ENCODE results near the gene OR6B2.
A peak's percentile ranks its signal among the peaks of the same experiment; 100 is the strongest.
"Not testable (repeated sequence)": the region's sequence is repeated elsewhere in the genome, so short reads cannot be mapped to it uniquely, and the experiment has no call there.

Gene OR6B2

DNA sequence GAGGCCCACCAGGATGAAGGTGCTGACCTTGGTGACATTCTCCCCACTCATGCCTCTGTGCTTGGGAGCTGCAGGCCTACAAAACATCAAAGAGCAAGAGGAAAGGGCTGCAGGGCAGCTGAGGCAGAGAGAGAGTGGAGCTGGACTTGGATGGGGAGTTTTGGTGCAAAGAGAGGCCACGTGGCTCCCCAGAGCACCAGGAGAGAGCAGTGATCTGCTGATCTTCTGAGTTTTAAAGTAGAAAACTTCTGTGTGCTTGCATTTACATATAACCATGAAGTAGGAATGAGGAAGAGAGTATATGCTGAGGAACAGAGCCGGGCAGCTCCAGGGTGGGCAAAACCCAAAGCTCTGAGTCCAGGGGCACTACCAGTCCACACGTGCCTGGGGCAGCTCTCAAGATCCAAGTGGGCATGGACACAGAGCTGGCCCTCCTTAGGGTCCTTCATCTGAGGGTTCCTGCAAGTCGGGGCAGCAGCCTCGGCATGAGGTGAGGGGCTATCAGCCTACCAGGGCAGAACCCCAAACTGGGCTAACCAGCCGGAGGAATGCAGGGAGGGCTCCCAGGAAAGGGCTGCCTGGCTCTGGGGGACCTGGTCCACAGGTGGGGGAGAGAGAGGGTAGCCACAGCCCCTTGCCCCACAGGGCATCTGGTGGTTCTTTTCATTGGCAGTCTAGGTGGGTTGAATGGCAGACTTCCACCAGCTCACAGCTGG, at the start of gene OR6B2:
OR6B2 (minus strand) TSS at position 51 of the 716 bp plus-strand sequence; CDS start at position 51, 0 bp downstream.
- DNase-seq, result no peak

DNA sequence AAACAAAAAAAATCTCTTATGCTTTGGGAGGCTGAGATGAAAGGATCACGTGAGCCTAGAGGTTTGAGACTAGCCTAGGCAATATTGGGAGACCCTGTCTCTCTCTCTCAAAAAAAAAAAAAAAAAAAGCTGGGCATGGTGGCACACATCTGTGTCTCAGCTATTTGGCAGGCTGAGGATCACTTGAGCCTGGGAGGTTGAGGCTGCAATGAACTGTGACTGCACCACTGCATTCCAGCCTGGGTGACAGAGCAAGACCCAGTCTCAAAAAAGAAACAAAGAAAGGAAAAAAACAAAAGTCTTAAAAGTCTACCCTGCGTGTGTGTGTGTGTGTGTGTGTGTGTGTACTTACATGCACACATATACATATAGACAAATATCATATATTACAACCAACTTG, 48.4 kb upstream of the OR6B2 start:
- DNase-seq, result no peak

DNA sequence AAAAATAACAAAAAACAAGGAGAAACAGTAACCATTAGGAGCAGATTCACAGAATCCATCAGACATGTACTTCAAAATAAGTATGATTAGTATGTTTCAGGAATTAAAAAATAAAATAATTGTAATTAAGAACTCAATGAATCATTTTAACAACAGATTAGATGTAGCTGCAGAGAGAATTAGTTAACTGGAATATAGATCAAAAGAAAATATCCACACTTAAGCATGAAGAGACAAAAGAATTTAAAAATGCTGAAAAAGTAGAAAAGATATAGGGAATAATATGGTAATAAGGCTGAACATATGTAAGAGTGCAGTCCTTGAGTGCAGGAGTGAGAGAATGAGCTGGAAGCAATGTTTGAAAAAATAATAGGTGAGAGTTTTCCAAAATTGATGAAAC, 47.2 kb upstream of the OR6B2 start:
- DNase-seq, result no peak

DNA sequence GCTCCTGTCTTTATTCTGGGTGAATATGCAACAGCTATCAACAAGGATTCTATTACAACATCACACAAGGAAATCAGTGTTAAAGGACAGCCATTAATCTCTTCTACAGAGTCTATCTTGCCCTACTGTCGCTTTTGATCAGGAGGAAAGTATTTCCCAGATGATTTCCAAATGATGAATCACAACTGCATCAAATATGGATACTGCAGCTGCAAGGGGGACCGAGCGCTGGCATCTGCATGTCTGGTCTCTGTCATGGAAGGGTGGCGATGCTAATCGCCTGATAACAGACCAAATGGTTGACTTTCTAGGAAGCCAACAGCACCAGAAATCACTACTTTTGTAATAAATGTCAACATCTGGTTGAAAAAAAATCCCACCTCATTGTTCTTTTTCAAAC, 44.3 kb upstream of the OR6B2 start:
- DNase-seq, result no peak

DNA sequence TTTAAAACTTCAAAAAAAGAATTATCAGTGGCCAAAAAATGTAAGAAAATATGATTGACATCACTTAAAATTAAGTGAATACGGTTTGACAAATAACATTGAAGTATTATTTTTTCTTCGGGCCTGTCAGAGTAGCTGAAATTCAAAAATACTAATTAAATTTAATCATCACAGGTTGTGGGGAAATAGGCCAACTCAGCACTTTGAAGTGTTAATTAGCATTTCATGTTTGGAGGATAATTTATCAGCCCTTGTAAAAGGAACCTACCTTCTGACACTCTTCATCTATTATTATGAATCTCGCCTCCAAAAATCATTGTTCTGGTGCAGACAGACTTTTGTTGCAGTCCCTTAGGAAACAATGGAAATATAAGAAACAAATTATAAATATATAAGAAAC, 40.7 kb upstream of the OR6B2 start:
- no peak for DNase-seq

DNA sequence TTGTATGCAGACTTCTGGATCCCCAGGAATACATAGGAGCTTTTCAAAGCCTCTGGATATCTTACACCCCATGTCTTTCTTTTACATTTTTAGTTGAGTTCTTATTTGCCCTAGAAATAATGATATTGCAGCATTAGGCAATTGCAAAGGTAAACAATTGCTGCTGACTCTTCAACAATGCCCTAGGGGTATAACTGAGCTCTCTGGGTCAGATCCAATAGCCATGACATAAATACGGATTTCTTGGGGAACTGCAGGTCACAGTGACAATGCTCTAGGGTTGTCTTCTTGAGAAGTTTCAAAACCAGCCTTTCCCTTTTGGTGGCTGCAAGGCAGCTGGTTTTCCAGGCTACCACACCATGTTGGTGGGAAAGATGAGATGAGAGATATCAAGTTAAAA, 39.6 kb upstream of the OR6B2 start:
- no peak for DNase-seq

DNA sequence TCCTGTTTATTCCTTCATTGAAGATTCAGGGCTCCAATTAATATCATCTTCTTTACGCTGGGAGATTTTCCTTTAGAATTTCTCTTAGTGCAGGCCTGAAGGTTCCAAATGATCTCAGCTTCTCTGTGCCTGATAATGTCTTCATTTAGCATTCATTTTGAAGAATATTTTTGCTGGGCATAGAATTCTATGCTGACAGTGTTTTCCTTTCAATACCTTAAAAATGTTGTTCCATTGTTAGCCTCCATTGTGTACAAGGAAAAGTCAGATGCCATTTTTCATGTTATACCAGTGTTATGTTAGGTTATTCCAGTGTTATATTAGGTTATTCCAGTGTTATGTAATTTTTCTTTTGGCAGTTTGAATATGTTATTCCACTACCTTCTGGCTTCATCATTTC, 38.0 kb upstream of the OR6B2 start:
- no peak for DNase-seq

DNA sequence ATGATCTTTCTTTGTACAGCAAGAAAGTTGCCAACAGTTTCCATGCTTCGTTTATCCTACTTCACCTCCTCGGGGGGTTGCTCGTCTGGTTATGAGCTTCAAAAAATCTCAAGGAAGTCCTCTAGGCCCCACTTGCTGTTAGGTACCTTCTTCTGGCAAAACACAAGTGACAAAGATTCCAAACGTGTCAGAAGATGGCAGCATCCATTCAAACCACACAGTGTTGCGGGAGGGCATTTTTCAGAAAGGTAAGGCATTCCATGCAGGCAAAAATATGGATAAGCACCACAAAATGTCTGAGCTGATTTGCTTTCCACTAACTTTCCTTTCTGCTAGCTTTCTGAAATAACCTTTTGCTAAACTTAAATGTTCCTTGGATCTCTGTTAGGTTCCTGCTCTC, 36.3 kb upstream of the OR6B2 start:
- DNase-seq, result no peak

DNA sequence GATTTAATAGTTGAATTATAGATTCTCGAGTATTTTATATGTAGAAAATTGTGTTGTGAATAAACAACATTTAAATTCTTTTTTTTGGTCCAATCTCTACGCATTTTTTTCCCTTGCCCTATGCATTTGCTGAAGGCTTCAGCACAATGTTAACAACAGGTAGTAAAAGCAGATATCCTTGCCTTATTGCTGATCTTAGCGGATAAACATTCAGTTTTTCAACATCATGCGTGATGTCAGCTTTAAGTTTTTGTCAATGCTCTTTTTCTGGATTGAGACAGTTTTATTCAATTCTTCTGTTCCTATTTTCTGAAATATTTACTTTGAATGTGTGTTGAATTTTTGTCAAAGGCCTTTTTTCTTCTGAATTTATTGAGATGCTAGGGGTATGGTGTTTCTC, 34.7 kb upstream of the OR6B2 start:
- no peak for DNase-seq

DNA sequence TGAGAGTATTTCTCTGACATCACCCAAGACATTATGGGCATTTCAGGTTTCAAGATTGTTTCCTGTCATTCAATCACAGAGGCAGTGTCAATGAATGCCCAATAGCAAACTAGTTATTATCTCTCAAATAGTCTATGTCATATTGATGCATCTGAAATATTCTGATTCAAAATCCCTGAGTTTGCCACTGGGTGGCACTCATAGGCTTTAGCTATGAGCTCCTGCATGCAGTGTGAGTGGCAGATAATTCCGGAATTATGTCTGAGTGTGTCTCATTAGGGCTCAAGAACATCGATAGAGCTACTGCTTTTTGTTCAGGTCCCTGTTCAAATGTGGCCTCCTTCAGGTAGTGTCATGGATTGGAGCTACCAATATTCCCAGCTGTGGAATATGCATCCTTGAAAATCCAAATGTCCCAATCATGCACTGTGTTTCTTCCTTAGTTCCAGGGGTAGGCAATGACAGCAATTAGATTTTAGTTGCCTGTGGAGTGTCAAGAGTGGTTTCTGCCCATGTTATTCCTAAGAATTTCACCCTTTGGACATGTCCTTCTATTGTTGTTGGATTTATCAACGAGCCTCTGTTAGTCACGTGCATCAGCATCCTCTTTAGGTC, 30.9 kb upstream of the OR6B2 start:
- peak; percentile 58 for DNase-seq

DNA sequence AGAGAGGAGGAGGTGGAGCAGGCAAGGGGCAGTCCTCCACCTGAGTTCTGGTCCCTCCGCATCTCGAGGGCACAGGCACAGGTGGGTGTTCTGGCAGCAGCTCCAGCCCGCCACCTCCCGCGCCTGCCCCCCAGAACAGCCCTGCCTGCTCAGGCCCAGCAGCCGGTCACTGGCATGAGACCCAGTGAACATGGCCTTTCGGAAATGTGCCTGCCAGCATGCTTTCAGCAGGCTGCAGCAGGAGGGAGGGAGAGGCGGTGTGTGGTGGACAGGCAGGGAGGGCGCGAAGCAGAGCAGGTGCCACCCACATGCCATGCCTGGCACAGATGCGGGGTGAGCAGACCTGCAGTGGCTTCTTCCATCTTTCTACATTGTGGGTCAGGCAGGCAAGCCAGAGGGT, 26.4 kb upstream of the OR6B2 start:
- DNase-seq, result no peak

DNA sequence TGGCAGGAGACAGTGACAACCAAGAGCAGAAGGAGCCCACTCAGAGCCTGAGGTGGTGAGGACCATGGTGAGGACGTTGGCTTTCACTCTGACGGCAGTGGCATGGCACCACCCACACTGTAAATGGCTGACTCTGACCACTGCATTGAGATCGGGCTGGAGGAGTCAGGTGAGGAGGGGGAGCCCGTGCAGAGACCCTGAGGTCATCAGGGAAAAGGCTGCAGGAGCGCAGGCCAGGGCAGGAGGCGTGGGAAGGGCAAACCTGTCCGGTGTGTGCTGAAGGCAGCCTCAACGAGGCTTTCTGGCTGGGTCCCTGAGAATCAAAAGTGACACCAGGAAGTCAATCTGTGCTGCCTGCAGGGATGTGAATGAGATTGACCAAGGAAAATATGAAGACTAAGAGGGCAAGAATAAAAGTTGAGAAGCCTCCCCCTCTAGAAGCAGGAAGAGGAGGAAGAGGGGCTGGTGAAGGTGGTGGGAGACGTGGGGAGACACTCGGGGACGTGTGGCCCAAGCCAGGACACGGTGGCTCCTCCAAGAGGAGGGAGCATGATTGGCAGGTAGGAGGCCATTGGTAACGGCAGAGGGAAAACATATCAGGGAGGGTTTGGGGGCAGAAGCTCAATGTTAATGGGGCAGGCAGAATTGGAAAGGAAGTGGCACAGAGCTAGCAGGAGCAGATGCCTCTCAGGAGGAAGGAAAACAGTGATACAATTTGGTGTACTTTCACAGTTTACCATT, 25.1 kb upstream of the OR6B2 start:
- DNase-seq, result no peak

DNA sequence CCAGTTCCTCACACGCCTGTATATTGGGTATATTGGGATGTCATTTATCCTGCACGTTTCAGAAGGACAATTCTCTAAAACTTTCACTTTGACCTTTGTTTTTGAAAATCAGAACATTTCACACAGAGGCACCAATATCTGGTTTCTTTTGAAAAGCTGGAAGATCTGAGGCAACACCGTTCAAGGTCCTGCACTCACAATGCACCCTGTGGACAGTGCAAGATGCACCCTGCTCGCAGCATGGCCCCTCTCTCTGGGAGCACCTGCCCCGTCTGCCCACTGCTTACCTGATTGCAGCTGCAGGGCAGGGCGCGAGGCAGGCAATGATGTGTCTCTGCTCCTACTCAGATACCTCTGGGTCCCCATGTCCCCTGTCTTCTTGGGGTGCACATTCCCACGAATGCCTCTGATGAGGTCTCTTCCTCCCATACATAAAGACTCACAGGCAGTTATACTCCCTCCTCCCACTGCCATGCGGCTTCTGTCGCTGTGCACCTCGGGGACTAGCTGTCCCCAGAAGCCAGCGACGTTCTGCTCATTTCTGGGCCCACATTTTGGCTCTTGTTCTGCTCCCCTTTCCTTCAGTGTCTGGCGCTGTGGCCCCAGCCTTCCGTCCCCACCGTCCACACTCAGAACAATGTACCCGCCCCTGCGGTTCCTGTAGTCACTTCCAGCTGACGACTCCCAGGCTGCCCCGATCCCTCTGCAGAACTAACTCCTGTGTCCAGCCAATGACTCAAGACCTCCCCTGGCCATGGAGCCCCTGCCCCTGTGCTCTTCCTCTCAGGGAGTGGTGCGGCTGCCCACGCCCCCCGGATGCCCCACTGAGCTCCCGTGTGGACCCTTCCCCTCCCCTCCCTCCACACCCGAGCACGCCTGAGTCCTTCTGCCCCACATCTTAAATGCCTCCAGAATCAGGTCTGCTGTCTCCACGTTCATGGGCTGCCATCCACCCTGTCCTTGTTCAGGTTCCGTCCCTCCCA, 23.2 kb upstream of the OR6B2 start, which contains the start of gene OR6B3:
OR6B3 (minus strand) TSS at position 349 of the 983 bp plus-strand sequence.
- no peak for DNase-seq

DNA sequence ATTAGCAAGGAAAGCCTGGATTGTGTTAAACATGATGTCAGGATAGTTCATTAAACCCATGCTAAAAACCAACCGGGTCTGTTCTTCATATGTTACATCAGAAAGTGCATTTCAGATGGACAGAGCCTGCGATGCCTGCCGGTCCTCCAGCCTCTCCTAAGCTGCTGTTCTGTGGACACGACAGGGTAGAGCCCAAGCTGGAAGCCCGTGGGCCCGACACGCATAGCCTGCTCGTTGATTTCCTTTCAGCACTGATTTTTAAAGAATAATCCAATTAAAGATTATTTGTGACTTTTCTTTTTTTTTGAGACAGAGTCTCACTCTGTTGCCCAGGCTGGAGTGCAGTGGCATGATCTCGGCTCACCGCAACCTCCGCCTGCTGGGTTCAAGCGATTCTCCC, 22.3 kb upstream of the OR6B2 start:
- DNase-seq, result no peak

DNA sequence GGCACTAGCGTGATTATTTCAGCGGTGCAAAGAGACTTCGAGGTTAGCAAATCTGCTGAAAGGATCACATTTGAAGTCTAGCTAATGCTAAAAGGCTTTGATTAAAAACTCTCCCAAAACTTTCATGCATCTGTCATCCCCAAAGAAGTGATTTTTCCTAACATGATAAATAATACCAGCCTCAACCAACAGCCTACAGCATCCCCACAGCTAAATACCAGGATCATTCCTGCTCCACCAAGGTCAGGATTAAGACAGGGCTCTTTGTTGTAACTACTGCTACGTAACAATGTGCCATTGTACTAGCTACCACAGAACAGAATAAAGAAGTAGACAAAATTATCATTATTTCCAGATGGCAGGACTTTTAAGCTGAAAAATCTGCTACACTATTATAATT, 21.5 kb upstream of the OR6B2 start:
- DNase-seq, result no peak

DNA sequence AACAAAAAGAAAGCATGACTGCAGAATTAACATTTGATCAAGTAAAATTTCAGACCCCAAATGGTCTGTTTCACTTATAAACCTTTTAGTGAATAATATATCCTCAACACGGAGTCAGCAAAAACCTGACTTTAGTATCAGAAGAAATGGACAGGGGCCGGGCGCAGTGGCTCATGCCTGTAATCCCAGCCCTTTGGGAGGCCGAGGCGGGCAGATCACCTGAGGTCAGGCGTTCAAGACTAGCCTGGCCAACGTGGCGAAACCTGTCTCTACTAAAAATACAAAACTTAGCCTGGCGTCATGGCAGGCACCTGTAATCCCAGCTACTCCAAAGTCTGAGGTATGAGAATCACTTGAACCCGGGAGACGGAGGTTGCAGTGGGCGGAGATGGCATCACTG, 20.0 kb upstream of the OR6B2 start:
- no peak for DNase-seq

DNA sequence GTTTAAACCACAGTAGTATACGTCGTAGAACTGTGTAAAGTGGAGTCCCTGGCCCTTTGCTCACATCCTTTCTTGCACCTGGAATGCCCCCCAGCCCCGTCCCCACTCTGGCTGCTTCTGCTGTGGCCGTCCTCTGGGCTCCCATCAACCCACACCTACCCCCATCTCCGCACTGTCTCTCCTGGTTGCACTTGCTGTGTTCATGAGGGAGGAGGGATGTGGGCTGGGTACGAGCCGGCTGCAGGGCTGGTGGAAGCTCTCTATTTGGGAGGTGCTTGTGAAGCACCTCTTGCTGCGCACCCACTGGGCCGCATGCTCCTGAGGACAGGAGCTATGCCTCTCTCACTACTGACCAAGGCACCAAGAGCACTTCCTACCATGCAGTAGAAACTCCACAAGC, 18.0 kb upstream of the OR6B2 start:
- DNase-seq, result no peak

DNA sequence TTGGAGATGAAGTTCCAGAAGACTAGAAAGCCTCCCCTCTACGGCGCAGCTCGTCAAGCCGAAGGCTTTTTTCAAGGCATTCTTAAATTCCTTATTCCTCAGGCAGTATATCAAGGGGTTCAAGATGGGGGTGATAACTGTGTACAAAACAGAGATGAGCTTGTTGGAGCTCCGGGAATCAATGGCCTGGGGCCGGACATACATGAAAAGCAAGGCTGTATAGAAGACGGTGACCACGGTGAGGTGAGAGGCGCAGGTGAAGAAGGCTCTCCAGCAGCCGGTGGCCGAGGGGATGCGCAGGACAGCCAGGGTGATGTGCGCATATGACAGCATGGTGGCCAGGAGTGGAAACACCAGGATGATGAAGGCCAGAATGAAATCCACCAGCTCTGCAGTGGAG, 14.9 kb upstream of the OR6B2 start:
- DNase-seq, result no peak

DNA sequence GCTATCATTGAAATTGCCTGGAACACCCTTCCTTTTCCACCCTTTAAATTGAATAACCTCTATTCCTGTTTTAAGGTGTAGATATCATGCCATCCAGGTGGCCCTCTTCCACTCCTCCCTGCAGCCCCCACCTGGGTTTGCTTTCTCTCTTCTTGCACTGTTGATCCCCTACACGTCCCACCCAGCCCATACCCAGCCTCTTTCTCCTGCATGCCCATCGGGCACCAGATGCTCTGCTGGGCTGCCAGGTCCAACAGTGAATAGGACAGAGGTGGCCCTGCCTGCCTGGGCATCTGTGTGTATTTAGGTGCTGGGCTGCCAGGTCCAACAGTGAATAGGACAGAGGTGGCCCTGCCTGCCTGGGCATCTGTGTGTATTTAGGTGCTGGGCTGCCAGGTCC, 13.9 kb upstream of the OR6B2 start:
- not testable (repeated sequence) for DNase-seq

DNA sequence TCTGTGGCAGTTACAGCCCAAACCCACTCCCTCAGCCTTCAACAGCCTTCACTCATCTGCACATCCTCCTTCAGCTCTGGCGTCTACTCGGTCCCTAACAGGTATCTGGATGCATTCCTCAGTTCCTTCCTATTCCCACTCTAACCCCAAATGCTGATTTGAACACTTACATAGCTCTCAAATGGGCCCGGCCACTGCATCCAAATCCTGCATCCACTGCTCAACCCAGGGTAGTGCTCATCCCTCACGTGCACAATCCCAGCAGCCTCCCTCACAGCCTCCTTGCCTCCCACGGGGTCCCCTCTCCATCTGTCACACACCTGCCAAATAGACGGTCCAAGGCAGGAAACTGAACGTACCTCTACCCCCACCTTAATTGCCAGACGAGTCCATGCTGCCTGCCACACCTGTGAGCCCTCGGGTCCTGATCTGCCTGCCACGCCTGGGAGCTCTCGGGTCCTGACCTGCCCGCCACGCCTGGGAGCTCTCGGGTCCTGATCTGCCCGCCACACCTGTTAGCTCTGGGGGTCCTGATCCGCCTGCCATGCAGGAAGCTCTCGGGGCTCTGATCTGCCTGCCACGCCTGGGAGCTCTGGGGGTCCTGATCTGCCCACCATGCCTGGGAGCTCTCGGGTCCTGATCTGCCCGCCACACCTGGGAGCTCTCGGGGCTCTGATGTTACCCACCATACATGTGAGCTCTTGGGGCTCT, 13.2 kb upstream of the OR6B2 start:
- DNase-seq, result no peak

DNA sequence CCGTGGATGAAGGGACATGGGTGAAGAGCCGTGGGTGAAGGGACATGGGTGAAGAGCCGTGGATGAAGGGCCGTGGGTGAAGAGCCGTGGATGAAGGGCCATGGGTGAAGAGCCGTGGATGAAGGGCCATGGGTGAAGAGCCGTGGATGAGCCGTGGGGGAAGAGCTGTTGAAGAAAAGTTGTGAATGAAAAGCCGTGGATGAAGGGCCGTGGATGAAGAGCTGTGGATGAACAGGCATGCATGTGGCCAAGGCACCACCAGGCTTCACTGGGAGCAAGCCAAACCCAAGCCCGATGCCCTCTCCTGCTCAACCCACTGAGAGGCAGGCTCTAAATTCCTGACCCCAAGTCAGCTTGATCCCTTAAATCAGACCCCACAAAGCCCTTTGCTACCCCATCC, 12.5 kb upstream of the OR6B2 start:
- no peak for DNase-seq

DNA sequence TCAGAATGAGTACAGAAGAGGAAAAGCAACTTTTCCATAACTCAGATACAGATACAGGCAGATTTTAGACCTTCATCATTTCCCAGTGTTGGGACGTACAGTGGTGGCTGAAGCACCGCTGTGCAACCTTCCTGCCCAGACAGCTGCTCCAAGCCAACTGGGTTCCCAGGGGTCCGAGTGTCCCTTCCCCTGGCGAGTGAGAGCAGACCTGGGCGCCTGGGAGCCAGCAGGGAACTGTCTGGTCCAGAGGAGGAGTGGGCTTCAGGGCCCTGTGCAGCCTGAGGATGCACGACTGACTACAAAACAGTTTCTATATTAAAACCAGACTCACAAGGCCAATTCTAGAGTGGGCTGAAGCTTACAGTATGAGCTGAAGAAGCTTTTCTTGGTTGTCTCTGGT, 11.1 kb upstream of the OR6B2 start:
- no peak for DNase-seq

All from NCI-H526 treated with DMSO at 0.1 percent for 48 hours (cell line).